Head of caudate nucleus (tissue), 42 donors: ENCODE measurements around the gene TRIM71.
"Not testable (repeated sequence)": the region's sequence is repeated elsewhere in the genome, so short reads cannot be mapped to it uniquely, and the experiment has no call there.

Experiments used
- DNase-seq, 42 donors: peaks; one replicate each; pipeline versions ENCODE4 v3.0.0 to v3.0.0-alpha.2; 2020 to 2021; ENCODE audit warnings: mixed read lengths in 7 of 42
- intact Hi-C: fragments of 100-400 bp; cut with DNase I; formaldehyde crosslinking; loops from one replicate; pipeline ENCODE4 v1.15.0; 2022

Gene TRIM71

DNA sequence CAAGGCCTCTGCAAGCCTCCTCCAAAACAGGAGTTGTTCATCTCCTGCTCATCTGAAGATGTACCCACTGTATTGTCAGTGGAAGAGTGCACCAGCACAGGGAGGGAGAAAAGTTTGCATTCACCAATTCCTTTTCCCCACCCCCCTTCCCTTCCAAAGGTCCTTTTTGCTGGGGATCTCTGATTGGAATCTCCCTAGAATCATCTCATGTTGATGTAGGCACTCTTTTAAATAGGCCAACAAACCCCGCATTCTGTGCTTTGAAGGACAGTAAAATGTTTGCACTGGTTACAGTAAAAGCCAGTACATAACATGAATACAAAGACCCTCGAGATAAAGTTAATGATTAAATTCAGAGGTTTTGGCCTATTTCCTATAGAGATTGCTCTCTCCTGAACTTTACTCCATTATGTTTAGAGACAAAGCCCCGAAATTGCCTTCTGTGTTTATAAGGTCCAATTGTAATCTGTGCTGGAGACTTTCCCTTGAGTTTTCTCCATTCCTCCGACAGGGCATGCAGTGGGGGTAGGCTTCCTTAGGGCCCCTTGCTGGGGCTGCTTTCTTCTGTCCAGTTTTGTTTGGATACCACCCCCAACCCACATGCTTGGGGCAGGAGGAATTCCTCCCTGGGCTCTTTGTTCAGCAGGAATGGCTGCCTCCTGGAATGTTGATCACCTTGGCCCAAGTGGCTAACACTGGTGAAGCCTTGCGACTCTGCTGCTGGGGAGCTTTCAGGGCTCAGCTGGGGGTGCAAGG lies 22.5 kb downstream of the TRIM71 start:
- intact Hi-C loops = no loop called here
- no peak for DNase-seq

DNA sequence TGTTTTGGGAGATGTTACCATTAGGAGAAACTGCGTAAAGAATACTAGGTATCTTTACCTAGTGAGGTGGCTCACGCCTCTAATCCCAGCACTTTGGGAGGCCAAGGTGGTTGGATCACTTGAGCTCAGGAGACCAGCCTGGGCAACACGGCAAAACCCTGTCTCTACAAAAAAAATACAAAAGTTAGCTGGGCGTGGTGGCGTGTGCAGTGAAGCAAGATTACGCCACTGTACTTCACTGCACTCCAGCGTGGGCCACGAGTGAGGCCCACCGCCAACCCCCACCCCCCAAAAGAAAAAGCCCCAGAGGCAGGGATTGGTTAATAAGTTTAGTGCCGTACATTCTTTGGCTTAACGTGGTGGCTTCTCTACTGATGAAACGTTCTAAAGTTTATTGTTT lies 23.5 kb downstream of the TRIM71 start:
- no peak for DNase-seq
- intact Hi-C loops = no loop called here

DNA sequence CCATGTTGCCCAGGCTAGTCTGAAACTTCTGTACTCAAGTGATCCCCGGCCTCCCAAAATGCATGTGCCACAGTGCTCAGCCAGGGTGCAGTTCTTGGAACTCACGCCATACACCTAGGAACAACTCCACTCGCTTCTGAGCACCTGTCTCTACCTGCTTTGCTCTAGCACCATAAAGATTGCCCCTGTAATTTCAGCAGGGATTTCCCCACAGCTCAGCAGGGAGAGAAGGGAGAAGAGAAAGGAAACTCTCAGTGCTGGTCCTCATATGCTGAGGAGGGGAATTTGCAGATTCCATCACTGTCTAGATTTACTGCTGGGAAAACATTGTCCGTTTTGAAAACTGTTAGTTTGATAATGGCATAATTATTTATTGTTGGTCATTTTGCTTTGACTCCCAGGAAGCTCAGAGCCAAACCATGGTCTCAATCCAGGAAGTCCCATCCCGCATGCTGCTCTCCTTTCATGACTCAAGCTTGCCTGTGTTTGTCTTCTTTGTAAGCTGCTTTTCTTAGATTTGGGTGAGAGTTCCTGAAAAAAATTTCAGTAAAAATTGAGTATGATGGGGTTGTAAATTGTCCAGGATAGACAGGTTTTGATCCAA lies 24.2 kb downstream of the TRIM71 start:
- intact Hi-C loops = no loop called here
- no peak for DNase-seq

DNA sequence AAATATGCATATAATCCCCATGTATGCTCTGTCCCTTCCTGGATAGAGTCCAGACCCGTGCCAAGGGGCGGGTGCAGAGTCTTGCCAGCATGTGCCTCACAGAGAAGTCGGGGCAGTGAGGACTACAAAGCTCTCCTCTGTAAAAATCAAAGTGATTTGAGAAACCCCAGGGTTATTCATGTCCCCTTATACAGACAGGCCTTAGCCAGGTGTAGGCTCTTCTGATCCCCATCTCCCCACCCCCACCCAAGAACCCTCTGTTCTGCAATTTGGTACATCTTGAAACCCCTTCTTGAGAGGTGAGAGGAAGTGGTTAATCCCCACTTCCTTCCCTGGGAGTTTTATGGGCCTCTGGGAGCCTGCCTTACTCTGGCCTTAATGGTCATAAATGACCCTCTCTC lies 24.7 kb downstream of the TRIM71 start:
- DNase-seq = no peak
- intact Hi-C loops = no loop called here

DNA sequence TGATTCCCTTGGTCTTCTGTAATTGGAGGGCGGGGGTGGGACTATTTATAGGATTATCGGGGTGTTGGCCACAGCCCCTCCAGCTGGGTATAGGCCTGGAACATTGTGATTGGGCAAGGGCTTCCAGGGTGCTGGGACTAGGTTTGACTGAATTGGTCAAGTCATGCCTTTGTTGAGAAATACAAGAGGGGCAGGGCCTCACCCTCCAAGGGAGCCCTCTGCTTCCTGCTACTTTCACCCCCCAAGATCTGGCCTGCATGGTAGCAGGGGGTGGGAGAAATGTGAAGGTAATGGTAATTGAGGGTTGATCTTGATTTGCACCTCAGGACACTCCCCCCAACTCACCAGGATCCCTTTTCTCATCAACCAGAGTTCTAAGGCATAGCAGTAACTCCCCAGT lies 25.2 kb downstream of the TRIM71 start:
- no peak for DNase-seq
- intact Hi-C loops = no loop called here

DNA sequence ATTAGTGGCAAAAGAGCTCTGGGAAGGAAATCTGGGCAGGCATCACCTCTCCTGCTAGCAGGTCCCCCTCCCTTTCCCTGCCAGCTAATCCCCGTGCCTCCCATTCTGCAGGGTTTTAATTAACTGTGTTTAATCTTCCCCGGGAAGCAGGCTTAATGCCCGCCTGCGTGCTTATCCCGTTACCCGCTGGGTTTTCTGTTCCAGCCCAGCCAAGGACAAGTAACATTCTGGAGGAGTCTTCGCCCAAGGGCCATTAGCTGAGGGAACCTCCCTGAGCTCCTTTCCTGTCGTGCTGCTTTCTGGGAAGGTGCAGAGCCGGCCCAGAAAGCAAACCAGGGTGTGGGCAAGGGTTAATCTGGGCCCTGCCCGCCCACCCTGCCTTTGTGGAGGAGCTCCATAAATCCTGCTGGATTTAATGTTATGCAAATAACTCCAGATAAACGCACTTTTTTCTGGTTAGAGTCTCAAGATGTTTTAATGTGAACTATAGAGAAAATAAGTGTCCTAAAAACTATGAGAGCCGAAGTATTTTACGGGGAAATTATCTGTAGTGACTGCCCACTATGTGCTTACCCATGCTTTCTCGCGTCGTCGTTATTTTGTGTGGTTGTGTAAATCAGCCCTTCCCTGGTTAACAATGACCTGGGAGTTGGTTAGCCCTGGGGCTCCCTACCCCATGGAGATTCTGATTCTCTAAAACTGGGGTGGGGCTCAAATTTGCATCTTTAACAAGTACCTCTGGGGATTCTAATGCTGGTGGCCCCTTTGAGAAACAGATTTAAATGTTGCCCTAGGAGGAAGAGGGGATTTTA lies 25.9 kb downstream of the TRIM71 start:
- intact Hi-C loops = no loop called here
- peak in 4 of 42 donors; percentile 11 to 16 (median 13) for DNase-seq

DNA sequence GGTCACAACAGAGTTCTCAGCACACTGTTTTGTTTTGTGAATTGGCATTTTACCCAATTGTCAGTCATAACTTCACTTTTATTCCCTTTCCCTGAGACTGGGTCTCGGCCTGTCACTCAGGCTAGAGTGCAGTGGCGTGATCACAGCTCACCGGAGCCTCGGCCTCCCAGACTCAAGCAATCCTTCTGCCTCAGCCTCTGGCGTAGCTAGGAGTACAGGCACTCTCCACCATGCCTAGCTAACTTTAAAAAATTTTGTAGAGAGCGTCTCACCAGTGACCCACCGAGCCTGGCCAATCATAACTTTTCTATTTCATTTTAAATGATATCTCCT lies 26.5 kb downstream of the TRIM71 start:
- DNase-seq = no peak
- intact Hi-C loops = no loop called here

DNA sequence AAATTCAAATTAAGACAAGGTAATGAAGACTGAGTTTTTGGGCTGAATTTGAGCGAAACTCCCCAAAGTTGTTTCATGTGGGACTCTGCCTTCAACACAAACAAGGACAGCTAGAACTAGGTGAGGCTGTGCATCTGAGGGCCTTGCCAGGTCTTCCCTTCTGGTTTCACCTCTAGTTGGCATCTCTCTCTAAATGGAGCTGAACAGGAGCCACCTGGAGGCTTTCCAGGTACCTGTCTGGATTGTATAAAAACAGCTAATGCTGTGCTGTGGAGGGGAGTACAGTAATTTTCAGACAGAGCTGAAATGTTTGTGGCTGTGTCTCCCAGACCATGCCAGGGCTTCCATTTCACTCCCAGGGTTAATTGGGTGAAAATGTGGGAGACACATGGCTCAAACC lies 27.1 kb downstream of the TRIM71 start:
- peak in 7 of 42 donors; percentile 17 to 58 (median 25) for DNase-seq
- intact Hi-C loops = no loop called here

DNA sequence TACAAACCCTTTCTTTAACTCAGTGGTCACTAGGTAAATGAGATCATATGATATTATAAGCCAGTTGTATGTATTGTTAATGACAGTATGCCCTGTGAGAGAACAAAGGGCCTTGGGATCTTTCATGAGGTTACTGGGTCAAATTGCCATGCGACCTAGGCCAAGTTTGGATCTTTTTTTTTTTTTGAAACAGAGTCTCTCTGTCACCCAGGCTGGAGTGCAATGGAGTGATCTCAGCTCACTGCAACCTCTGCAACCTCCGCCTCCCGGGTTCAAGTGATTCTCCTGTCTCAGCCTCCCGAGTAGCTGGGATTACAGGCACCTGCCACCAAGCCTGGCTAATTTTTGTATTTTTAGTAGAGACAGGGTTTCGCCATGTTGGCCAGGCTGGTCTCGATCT lies 27.7 kb downstream of the TRIM71 start:
- DNase-seq, intact Hi-C loops: not testable (repeated sequence)

DNA sequence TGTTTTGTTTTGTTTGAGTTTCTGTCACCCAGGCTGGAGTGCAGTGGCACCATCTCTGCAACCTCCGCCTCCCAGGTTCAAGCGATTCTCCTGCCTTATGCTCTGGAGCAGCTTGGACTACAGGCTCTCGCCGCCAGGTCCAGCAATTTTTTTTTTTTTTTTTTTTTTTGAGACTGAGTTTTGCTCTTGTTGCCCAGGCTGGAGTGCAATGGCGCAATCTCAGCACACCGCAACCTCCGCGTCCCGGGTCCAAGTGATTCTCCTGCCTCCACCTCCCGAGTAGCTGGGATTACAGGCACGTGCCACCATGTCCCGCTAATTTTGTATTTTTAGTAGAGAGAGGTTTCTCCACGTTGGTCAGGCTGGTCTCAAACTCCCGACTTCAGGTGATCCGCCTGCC lies 29.2 kb downstream of the TRIM71 start:
- DNase-seq, intact Hi-C loops: not testable (repeated sequence)

DNA sequence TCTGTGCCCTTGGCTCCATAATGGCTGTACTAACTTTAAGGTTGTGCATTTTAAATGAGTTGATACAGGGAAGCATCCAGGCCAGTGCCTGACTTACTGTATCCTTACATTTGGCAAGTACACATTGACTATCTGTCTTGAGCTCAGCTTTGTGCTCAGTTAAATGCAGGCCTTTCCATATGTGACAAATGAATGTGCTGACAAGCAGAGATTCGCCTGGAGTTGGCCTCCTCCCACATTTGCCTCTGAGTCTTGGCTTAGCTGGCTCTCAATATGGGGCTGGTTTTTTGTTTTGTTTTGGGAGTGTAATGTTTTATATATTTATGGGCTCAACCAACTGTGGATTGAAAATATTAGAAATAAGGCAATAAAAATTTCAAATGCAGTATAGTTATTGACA lies 29.7 kb downstream of the TRIM71 start:
- intact Hi-C loops = no loop called here
- DNase-seq = no peak

DNA sequence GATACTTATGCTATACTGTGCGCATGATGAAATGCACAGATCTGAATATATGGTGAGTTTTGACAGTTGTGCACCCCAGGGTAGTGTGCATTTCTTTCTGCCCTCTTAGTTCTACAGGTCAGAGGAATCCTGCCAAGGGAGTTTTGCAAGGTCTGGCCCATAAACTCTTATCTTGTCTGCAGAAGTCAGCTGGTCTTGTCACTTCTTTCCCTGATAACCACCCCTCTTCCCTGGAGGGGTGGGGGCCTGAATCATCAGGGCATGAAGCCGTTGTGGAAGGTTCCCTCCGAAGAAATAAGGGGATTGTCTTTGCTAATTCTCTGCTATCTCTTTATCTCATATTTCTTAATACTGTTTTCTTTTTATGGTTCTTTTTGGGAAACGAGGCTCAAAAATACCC lies 30.4 kb downstream of the TRIM71 start:
- intact Hi-C loops = no loop called here
- no peak for DNase-seq

DNA sequence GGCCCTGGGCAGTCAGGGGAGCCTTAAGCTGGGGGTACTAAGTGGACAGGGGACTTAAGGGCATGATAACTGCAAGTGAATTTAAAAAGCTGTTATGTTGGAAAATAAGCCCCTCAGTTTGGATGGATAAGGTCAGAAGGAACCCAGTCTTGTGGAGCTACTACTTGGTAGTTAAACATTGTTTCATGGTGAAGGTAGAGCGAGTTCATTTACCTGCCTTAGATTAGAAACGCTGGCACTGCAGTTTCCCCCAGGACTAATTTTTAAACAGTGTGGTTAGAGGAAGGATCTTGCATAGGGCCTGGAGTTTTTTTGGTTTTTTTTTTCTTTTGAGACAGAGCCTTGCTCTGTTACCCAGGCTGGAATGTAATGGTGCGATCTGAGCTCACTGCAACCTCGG lies 31.2 kb downstream of the TRIM71 start:
- no peak for DNase-seq
- intact Hi-C loops = no loop called here

DNA sequence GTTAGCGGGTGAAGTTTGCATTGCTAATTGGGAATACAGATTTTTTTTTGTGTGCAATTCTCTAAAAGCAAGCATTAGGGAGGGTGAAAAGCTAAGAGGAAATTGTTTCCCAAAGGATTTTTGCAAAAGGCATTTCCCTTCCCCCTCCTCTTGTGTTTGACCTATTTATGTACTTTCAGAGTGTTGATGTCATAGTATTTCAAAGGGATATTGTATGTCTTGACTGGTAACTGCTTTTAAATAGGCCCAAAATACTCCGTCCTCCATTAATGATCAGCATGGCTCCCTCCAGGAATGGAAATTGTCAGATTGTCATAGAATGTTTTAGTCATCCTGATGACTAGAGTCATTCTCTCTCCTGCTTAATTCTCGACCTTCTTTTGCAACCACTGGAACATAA lies 32.4 kb downstream of the TRIM71 start:
- intact Hi-C loops = no loop called here
- DNase-seq = no peak

DNA sequence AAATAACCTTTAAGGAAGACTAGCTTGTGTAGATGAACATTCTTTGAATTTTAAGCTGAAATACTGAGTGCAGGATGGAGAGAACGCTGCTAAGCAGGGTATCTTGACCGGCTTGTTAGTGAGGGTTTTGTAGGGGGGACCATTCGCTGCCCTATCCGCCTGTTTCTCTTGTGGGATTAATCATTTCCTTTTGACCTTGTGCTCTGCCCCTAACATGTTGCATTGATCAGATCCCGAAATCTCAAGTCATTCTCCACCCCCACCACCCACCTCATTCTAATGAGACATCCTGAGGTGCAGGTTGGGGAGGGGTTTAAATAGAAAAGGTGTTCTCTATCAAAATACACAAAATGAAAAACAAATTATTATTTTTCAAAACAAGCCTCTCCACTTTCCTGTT lies 32.8 kb downstream of the TRIM71 start:
- intact Hi-C loops = no loop called here
- peak in 16 of 42 donors; percentile 6 to 64 (median 32) for DNase-seq

DNA sequence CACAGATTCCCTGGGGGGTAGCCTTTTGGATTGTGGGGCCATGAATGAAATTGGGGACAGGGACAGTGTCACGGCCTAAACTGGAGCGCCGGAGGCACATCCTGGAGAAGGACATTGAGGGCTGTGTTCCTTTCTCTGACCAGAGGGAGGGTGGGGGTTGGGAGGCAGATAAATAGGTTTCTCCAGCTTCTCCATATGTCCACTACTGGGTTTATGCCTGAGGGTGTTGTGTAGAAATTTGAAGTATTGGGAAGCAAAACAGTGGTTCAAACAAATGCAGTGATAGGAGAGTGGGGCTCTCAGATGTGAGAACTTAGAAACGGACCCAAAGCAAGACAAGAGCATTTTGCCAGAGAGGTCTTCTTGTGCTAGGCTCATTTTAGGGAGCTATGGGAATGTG lies 34.3 kb downstream of the TRIM71 start:
- DNase-seq = no peak
- intact Hi-C loops = no loop called here

DNA sequence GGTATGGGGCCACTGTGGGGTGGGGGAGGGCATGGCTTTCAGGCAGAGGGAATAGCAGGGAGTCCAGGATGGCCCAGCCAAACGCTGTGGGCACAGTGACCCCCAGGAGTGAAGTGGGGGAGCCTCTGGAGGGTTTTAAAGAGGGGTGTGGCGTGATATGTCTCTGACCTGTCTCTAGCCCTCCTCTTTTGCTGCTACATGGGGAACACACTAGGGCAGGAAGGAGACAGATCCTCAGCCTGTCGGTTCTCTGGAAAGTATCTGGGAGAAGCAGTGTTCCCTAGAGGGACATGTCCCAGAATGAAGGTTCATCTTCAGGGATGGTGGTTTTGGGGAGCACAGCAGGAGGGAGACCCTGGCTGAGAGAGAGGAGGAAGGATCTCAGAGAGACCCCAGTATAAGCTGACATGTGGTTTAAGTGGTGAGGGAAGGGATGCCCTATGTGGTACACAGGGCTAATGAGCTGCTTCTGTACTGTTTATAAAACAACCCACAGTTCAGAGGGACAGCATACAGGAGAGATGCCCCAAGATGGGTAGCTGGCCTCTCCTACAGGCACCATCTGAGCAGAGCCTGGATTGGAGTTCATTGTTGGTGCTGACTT lies 37.7 kb downstream of the TRIM71 start:
- no peak for DNase-seq
- intact Hi-C loops = no loop called here

DNA sequence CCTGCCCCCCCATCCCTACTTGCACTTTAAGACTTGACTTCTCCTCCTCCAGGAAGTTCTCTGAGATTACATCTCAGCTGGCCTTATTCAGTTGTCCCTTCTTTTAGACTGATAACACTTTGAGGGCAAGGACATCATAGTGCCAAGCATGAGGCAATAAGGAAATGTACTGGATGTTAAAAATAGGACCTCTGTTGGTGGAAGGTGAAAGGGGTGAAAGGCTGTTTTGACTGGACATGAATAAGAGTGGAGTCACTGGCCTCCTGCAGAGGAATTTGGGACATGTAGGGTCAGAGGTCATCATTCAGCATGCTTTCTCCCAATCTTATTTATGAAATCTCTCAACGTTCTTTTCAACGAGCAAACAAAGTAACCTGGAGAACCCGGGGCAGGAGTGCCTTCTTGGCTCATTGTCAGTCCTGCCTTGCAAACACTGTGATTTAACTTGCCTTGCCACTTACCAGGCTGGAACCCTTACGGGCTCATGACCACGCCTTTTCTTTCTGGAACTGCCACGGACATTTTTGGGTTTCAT lies 38.6 kb downstream of the TRIM71 start:
- DNase-seq = no peak
- intact Hi-C loops = no loop called here

DNA sequence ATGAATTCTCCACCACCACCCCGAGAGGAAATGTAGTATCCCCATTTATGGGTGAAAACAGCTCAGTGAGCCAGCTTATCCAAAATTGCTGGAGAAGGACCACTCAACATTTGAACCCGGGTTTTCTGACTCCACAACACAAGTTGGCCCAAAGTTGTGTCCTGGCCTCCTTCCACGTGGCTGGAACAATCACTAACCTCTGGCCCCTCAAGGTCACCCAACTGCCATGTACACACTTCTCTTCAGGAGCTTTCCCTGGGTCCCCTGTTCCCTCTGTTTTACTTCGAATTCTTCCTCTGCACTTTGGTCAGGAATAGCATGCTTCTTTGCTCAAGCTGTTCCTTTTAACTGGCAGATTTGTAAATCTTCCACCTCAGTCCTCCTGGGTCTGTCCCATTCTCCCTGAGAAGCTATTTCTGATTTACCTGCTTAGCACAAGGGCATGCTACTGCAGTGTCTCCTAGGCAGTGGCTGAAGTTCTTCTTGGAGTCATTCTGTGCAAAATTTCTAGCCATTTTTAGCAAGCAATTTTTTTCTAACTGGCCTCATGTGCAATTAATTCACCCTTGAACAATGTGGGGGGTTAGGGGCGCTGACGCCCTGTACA lies 39.2 kb downstream of the TRIM71 start:
- intact Hi-C loops = no loop called here
- DNase-seq = no peak
